HG03520 (cell line): ENCODE results near the gene HS1BP3.

Experiments used
- ATAC-seq: cut with Tn5 transposase; IDR thresholded peaks from one replicate; pipeline ENCODE4 v1.9.1; 2021; ENCODE audit warnings: mild to moderate bottlenecking, moderate library complexity; ENCODE audit not compliant: unreplicated experiment

The HS1BP3 gene

DNA sequence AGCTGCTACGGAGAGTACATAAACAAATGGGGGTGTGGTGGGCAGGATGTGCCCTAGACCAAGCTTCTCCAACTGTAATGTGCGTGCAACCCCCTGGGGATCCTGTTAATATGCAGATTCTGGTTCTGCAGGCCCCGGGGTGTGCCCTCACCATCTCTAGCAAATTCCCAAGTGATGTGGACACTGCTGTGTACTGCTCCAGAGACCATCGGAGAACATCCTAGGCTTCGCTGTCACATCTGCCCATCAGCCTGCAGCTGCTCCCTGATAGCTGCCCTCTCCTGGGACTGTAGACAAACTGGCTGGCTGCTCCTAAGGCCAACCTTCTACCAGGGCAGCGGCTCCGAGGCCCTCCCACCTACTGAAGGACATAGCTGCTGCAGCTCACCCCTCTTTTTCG, 3.2 kb downstream of the HS1BP3 start:
- no peak for ATAC-seq

DNA sequence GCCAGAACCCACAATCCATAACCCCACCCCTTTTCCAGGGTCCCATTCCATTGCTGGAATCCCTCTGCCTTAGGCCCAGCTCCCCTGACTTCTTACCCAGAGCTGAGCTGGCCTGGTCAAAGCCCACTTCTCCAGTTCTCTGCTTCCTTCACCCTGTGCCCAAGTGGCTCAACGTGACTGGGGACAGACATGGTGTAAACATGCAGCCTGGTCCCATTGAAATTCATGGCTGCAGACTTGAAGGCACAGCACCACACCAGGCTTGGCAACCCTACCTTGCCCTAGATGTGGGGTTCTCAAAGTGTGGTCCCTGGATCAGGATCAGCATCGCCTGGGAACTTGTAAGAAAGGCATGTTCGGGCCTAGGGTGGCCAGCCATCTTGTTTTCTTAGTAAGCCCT, 3.7 kb downstream of the HS1BP3 start:
- no peak for ATAC-seq

DNA sequence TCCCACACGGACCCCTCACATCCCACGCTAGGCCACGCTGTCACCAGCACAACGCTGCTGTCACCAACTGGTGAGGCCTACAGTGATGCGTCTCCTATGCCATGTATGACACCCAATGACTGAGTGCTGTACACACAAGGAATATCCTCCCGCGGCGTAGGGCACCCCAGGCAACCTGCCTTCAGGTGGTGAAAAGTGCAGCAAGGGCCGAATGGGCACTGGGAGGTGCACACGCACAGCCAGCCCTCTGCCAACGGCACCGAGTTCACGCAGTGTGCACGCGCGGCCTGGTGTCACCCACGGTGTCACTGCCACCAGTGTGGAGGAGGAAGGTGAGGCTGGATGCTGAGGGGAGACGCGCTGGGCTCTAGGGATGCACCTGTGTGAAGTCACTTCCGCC, 4.5 kb downstream of the HS1BP3 start:
- no peak for ATAC-seq

DNA sequence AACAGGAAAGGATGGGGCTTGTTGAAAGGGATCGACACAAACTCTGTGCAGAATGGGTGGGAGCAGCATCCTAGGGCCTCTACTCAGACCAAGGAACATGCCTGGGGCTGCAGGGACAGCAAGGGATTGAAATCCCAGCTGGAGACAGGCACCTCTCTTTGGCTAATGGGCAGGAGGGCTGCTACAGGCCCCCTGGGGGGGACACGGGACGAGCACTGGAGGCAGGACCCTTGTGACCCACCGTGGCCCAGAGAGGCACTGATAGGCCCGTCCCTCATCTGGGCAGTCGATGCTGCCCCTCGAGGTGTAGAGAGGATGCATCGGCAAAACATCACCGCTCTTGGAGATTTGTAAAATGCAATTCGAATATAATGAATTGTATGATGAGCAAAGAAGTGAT, 5.1 kb downstream of the HS1BP3 start:
- no peak for ATAC-seq

DNA sequence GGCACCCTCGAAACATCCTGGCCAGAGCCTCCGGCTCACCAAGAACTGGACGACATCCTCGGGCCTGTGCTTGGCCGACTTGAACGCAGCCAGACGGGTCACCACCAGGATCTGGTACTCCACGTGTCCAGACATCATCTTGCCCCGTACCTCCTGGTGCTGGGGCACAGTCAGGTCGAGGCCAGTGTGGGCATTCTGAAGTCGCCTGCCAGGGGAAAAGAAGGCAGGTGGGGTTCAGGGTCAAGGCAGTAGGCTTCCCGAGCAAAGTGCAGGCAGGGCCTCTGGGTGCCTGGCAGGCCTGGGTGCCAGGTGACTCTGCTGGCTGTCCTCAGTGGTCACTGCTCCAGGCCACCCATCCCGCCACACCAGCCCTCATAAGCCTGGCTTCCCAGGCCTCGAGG, 5.6 kb downstream of the HS1BP3 start:
- no peak for ATAC-seq

DNA sequence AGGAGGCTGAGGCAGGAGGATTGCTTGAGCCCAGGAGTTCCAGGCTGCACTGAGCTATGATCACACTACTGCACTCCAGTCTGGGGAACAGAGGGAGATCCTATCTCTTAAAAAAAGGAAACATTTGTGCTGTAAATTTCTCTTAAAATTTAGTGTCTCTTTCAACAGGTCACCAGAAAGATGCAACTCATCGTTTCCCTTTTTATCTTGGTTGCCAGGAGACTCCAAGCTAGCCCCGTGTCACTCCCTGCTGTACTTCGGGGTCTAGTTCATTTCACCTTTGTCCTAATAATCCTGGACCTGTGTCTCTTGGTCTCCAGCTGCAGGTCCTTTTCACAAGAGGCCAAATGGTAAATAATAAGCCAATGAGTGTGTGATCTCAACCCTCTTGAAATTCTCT, 7.1 kb downstream of the HS1BP3 start:
- no peak for ATAC-seq

DNA sequence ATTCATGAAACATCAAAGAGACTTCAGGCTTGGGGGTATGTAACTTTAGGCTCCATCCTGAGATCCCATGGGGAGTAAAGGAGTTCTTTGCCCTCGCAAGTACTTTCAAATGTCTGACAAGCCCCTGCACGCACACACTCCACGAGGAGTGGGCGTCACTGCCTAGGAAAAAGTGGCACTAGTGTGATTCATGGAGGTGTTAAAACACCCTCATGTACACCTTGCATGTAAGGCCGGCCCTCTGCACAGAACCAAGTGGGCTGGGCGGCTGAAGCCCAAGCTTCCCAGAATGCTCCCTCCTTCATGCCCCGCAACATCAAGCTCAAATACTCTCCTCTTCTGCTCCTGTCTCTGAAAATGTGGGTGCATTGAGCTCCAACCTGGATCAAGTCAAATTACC, 7.8 kb downstream of the HS1BP3 start:
- ATAC-seq, result no peak

DNA sequence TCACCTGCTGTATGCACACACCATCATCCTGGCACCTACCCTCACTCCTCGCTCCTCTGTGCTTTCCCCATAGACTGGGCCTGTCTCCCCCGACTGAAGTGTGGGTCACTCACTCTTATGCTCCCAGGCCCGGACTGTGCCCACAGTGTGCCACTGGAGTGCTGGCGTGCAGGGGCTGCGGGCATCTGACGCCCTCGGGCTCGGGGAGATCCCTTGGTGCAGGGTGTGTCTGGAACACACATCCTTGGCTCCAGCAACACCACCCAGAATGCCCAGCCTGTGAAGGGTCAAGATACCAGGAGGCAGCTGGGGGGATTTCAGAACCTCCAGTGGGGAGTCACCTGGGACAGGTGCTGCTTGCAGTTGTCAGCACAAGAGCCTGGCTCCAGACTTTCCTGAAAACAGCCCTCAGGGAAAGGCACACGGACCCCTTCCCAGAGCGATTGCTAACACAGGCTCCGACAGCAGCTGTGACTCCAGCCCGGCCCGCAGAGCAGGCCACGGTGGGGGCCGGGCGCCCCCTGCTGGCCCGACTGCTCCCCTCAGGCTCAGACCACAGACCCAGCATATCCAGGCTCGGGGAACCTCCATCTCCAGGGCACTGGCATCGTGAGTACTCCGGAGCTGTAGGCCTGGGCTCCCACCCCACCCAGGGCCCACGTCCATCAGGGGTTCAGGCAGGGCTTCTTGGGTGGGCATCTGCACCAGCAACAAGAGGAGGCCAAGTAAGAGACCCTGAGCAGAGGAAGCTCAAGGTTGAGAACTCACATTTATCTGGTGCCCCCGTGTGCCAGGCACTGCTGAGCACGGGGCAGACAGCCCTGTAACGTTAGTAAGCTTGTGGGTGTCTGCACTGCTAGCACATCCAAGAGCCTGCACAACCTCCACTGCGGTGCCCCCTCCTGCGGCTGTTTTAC, 8.6 kb downstream of the HS1BP3 start:
- ATAC-seq, result peak; percentile 97

DNA sequence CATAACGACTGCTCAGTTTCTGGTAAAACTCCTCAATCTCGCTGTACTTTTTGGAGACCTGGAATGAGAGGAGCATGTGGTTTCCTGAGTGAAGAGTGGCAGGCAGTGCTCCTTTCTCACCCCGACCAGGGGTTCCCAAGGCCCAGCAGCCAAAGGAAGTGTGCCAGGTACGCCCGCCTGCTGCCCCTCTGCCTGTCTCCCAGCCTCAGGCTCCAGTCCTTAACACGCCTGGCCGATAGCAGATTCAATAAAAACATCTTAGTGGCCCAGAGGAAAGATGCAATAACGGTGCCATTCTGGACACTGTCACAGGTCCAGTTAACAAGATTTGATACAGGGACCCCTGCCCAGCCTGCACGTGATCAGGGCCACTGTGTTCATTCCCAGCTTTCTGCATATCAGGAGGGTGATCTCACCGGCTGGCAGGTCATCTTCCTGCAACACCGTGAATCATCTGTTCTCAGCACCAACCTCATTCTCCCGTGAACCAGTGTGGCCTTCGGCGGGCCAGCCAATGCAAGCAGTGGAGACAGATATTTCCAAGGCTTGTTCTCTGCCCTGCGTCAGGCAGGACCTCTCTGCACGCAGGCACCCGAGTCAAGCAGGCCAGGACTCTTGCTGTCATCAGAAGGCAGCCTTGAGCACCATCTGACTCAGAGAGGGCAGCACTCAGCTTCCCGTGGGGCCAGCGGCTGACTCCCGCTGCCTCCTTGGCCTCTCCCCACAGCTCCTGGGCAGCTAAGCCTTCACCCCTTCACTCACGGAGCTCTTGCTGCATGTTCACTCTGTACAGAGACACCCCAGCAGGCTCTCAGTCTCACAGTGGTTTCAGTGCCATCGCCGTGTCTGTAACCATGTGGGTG, 9.5 kb downstream of the HS1BP3 start:
- no peak for ATAC-seq

DNA sequence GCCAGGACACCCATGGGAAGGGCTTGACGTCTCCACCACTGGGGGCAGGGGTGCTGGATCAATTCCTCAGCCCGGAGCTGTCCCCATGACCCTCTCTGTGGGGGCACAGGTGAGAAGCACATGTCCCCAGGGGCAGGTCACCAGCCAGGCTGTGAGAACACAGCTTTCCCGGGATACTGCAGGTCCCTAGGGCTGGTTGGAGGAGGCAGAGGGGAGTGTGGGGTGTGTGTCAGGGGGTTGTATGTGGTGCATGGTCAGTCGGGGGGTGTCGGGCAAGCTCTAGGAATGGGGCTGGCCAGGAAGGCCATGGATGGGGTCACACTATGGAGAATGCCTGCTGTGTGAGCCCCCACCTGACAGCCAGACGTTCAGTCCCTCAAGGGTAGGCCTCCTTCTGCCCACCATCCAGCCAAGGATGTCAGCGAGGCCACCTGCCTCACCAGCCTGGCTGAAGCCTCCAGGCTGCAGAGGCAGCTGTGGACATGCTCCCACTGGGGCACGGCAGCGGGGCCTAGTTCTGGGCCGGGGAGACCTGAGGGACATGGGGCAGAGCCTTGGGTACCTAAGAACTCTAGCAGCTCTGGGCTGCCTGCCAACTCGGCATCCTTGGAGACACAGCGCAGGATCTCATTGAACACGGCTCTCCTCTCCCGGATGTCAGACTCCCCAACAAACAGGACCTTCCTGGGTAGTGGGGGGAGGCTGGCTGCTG, 10.3 kb downstream of the HS1BP3 start:
- ATAC-seq, result no peak

DNA sequence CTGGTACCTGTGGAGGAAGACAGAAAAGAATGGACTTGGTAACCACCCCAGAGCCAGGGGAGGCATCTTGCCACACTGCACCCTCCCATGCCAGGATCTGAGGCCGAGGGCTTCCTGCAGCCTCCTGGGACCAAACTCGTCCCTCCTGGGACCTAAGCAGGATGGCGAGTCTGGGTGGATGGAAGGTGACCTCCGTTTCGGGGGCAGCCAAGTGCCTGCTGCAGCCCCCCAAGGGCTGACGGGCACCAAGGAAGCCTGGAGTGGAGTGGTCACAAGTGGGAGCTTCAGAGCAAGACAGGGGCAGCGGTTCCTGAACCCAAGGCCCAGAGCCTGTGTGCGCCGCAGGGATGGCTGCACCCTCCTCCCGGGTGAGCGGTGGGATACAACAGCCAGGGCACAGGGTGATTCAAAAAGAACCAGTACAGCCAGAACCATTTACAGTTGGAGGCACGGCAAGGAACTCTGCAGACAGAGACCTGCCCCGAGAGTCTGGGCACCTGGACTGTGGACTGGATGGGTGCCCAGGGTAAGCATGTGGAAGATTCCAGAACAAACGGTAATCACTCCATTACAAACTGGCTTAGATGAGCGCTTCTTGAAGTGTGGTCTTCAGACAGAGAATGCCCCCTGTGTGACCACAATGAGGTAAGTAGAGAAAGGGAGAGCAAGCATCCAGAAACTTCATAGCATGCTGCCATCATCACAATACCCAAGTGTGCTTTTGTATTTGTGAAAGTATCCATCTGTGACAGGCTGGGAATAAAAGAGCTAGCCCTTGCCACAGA, 12.1 kb downstream of the HS1BP3 start:
- ATAC-seq, result no peak

DNA sequence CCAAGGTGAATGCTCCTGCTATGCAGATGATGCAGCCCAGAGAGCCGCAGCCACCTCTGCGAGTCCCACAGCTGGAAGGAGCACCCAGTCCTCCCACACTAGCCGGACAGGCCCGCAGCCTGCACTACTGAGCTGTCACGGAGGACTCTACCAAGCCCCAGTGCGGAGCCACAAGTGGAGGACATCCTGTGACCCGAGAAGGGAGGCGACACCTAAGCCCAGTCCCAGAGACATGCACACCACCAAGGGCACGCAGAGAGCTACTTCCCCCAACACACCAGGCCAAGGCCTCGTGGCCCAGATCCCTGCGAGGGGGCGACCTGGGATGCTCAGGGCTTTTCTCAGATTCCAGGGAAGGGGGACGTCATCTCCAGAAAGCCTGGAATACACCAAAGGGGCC, 12.9 kb downstream of the HS1BP3 start:
- no peak for ATAC-seq

DNA sequence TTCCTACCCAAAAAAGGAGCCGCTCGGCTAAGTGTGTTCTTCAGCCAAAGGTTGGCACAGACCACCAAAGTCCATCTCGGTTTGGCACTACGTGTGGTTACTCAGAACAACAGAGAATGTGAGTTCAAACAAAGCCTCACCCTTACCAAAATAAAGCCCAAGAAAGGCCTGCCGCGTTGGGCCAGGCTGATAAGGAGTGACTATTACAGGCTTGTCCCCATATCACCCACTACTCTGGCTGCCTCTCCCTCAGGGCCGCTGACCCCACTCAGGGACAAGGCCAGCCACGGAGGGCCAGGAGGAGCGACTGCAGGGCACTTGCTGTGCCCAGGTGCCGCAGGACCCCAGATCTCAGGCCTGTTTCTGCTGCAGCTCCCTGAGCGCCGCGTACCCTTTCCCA, 13.8 kb downstream of the HS1BP3 start:
- ATAC-seq, result no peak

DNA sequence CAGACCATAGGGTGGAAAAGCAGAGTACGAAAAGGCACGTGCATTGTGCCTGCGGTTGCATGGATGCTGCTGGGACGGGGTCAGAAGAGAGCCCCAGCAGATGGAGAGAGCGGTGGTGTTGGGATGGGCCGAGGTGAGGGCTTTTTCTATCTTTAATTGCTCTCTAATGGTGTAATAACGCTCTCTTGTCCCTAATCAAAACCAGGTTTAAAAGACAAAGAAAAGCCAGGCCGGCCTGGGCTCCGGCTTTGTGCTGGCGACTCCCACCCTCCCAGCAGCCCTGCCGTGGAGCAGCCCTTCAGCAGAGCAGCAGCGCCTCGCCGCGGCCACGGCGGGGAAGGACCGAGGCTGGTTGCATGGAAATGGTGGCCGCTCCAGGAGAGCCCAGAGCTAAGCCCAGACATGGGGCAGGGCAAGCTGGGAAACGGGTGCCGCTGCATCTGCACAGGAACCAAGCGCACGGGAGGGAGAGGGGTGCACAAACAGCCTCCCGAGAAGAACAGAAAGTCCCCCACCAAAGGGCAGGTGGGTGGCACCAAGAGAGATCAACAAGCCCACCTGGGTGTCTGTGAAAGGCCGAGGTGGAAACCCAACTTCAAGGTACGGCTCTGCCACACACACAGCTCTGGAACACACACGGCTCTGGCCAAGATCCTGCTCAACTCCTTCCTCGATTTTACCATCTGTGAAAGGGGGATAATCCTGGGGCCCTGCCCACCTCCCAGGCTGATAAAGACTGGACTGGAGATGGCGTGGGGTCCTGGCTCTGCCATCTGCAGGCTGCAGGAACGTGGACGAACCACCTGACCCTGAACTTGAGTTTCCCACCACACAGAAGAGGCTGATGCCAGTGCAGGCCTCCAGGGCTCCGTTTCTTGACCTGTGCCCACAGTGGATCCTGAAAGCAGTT, 15.0 kb downstream of the HS1BP3 start:
- ATAC-seq, result peak; percentile 74

DNA sequence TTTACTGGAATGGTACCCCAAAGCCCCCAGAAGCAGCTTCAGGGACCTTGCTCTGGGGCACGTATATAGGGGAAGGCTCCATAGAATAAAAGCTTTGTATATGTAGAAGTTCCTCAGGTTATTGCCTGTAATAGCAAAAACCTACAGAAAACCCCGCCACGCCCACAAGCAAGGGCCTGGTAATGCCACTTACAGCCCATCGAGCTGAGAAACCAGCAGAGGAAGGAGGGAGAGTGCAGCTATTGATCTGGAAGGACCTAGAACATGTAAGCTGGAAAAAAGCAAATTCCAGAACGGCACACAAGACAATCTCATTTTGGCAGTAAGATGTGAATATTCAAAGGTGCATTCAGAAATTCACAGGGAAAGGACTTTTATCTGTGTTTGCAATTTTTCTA, 15.8 kb downstream of the HS1BP3 start:
- no peak for ATAC-seq

DNA sequence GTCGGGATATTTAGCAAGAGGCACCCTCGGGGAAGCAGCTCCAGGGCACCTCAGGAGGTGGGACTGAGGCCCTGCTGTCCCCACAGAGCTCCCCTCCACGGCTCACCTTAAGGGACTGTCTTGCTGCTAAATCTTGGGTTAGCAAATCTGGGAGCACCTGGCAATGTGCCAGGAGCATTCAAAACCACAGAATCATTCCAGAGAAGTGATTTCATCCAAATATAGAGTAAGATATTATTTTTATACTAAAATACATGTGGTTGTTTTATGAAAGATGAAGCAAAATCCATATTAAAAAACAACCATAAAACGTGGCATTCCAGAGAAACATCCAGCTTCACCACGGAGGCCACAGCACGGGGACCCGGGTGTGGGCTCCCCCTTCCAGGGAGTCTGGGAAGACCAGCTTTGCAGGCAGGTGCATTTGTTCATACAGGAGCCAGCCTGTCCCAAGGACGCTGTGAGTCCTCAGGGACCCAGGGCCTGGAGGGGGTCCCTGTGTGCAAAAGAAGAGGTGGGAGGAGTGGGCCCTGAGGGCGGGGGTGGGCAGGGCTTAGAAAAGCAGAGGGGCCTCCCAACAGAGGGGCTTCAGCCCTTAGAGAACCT, 16.3 kb downstream of the HS1BP3 start:
- no peak for ATAC-seq

DNA sequence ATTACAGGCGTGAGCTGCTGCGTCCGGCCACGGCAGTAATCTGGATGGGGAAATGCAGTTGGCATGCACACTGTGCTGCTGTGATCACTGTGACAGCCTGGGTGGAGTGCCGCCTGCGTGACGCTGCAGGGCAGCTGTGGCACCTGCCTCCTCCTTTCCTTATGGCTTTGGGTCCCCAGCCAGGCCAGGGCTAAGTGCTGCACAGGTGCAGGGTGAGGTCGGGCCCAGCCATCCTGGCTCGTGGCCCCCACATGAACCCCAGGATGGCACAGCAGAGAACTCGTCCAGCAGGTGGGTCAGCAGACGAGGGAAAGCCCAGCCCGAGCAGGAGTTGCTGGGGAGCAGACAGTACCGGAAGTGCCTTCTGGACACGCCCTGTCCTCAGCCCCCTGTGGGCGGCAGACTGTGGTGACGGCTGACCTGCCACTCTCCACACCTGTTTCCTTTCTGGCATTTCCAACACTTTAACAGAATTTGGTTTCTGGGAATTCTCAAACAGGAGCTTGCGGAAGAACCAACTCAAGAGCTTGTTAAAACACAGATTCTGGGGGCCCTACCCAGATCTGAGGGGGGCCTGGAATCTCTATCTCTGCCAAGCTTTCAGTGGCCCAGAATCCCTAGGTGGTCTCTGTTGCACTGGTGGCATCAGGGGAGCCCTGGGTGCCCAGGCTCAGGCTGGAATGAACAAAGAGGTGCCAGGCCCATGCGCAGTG, 16.9 kb downstream of the HS1BP3 start:
- peak; percentile 46 for ATAC-seq

DNA sequence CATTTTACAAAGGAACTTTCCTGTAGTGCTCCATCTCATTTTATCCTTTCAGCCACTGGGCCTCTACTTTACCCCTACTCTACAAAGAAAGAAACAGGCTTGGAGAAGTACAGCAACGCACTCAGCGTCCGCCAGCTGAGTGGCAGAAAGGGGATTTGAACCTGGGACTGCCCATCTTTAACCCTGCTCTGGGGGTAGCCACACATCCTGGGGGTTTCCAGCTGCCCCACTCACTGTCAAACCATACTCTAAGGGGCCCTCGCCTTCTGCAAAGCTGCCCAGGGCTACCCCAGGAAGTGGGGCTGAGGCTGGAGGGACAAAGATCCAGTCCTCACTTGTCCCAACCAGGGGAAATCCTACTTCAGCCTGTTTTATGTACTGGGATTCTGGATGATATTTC, 17.9 kb downstream of the HS1BP3 start:
- no peak for ATAC-seq
